Measurements from ENCODE around the gene CBX8.

Gene CBX8

DNA sequence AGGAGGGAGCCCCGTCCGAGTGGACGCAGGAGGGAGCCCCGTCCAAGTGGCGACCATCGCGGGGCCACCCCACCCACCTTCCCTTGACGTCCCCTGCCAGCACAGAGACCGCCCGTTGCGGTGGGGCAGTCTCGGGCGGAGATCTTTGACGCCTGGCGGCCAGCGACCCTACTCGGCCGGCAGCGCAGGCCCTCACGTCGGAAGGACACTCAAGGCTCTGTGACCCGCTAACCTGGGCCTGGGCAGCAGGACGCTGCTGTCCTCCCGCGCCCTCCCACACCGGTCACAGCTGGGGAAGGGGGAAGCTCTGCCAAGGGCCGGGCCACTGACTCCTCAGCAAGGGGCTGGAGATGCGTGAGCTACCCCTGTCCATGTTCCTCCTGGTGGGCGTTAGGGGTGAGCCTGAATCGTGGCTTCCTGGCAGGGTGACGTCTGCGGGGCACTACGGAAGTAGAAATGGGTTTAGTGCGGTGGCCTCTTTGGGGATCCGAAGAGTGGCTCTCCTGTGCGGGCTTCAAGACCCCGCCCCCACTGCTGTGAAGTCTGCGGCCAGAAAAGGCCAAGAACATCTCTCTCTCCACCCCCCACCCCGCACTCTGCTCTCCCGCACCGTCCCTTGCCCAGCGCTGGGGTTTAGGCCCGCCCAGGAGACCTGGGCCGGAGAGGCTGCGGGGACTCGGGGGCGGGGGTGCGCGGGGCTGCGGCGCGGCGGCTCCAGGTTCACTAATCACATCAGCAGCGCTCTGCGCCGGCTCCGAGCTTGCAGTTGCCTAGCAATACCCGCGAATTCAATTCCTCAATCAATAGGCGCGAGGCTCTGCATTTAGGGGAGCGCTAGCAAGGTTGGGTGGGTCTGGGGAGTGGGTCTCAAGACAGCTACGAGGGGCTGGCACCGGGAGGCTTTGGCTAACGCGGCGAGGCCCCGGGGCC lies 5.8 kb downstream of the CBX8 start:
- DNase-seq (ENCODE audit: extremely low read depth, low read depth): no peak

DNA sequence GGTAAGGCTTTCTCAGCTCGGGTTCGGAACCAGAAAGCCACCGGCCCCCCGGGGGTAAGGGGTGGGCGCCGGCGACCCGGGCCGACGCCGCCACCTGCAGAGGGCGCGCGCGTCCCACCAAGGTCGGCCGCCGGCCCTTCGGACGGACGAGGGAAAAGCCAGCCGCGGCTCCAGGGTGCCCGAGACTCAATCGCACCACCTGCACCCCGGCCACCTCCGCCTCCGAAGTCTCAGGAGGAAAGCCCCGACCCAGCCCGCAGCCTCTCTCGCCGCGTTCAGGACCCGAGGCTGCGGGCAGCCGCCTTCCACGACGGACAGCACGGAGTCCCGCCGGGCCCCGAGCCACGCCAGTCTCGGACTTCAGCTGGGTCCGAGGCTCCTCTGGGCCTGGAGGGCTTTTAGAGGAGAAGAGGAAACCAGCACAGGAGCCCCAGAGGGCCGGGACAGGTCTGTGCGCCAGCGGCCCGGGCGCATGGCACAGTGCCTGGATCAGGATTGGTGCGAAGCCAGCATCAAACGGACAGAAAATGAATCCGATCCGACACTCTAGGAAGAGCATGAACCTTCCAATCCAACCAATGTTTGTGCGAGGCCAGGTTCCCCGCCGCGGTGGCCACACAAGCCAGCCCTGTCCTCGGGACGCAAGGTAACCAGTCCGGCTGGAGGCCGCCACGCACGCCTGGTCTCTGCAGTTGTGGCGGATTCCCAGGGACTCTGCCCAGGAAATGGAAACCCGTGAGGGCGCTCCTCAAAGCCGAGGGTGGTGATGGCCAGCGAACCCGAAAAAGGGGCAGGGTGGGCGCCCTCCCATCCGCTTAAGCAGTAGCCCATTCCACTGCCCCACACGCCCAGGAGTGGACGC lies 6.7 kb downstream of the CBX8 start:
- TF ChIP-seq, protein P1, sequence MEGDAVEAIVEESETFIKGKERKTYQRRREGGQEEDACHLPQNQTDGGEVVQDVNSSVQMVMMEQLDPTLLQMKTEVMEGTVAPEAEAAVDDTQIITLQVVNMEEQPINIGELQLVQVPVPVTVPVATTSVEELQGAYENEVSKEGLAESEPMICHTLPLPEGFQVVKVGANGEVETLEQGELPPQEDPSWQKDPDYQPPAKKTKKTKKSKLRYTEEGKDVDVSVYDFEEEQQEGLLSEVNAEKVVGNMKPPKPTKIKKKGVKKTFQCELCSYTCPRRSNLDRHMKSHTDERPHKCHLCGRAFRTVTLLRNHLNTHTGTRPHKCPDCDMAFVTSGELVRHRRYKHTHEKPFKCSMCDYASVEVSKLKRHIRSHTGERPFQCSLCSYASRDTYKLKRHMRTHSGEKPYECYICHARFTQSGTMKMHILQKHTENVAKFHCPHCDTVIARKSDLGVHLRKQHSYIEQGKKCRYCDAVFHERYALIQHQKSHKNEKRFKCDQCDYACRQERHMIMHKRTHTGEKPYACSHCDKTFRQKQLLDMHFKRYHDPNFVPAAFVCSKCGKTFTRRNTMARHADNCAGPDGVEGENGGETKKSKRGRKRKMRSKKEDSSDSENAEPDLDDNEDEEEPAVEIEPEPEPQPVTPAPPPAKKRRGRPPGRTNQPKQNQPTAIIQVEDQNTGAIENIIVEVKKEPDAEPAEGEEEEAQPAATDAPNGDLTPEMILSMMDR (IDR thresholded peaks at IDR 0.05; ENCODE audit: low read depth, low read length): peak; percentile 49
- DNase-seq (ENCODE audit: extremely low read depth, low read depth): no peak

More for the DNA sequence above, 5.8 kb downstream of the CBX8 start:
- TF ChIP-seq, protein P1 (IDR thresholded peaks at IDR 0.05; ENCODE audit: low read depth, low read length): no peak

DNA sequence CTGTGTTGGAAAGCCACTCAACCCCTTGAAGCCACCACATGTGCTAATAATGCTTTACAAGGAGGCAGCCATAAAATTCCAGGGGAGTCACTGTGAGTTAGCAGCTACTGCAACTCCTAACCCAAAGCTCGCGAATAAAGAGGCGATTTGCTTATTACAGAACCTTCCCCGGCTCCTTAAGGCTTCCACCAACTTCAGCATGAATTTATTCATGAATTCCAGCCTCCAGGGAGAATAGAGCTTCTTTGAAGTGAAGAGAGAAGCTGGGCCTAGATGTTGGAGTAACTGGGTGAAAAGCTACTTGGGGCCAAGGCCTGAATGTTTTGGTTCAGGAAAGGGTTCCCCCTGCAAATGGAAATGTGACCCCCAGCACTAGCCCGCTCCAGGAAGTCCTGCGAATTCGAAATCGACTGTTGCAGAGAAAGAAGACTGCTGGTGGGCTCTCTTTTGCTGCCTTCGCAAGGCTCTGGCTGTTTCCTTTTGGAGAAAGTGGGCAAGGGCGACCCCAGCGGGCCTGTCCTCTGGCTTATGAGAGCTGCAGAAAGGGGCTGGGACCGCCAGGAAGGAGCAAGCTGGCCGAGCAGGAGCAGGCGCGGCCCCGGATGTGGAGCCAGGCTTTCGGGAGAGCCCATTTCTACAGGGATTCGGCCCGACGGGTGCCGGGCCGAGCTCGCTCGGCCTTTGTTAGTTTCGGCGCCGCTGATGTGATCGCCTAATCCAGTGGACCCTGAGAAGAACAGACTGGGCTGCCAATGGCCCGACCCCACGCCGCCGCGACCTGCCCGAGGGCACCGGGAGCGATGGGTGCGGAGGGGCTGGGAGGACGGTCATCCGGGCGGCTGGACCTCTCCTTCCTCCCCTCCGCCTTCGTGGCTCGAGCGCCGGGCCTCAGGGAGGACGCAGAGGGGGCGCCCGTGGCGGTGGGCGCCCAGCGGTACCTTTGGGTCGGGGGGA lies 7.6 kb downstream of the CBX8 start:
- TF ChIP-seq, protein P1 (IDR thresholded peaks at IDR 0.05; ENCODE audit: low read depth, low read length): no peak
- DNase-seq (ENCODE audit: extremely low read depth, low read depth): no peak

DNA sequence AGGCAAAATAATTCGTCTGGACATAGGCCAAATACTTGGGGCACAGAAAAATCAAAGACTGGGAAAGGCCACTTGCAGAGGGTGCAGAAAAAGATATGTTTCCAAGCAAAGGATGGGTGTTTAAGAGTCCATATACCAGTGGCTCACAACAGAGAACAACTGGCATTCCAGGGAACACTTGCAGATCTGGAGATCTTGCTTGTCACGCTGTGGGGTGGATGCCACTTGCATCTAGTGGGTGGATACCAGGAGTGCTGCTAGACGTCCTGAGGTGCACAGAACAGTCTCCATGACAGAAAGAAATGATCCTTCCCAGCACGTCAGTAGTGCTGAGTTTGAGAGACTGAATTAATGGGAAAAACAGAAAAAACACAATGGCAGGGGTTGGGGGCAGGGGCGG lies 8.4 kb downstream of the CBX8 start:
- DNase-seq (ENCODE audit: extremely low read depth, low read depth): no peak
- TF ChIP-seq, protein P1 (IDR thresholded peaks at IDR 0.05; ENCODE audit: low read depth, low read length): no peak

DNA sequence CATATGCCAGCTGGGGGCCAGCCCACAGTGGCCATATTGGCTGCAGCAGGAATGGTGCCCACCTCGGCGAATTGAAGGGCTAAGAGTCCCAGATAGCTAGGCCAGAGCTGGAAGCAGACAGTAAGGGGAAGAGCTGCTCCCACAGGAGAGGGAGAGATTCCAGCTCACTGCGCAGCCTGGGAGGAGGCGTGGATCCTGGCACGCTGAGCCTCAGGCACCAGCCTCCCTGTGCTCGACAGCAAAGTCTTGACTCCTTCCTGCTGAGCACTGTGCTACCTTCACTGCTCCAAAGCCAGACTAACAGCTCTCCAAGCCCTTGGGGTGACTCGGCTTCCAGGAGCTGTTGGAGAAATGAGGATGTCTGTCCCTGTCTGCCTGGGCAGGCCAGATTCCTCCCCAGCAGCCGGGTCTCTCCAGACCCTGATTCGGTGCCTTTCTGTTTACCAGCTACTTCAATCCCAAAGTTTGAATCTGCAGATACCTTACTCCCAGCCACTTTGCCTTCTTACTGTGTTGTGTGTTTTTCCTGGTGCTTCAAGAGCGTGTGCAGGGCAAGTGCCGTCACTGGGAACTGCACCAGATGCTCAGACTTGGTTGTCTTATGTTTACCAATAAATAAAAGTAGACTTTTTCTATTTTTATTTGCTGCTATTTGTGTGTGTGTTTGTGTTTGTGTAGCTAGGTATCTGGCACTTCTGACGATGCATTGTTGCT lies 9.8 kb downstream of the CBX8 start:
- no peak for DNase-seq (ENCODE audit: extremely low read depth, low read depth)

More for the DNA sequence above, 9.8 kb downstream of the CBX8 start:
- TF ChIP-seq, protein P1 (IDR thresholded peaks at IDR 0.05; ENCODE audit: low read depth, low read length): no peak

All from AG09319 (cell line).